ENCODE results near the gene SMC4. TPM values are rescaled to one million over a fixed set of nuclear protein-coding genes. Genes with fewer than 3 reads are reported as not detected.
A peak's percentile ranks its signal among the peaks of the same experiment; 100 is the strongest.
"Not testable (repeated sequence)": the region's sequence is repeated elsewhere in the genome, so short reads cannot be mapped to it uniquely, and the experiment has no call there.

Gene SMC4
- total RNA-seq, 1 donor from 2014 or later: 5.0 TPM

GRCh38 chr3:160448845-160449635 is 49.6 kb downstream of the SMC4 start:
- peak overlapping the region; percentile 68 to 74 for H3K4me3 ChIP-seq
- TF ChIP-seq CTCF (IDR thresholded peaks at IDR 0.05): no peak
- H3K27ac ChIP-seq: peak overlapping the region; percentile 75 to 78

GRCh38 chr3:160449636-160450598 is 50.5 kb downstream of the SMC4 start, which contains the start of gene TRIM59:
TSS of gene TRIM59 (minus strand) at chr3:160449786. CDS start at chr3:160439183, 10,603 bp downstream.
- Histone ChIP-seq H3K9me3 (no peaks in the 10 kb centered on the region), H3K27me3 (no peaks in the 10 kb centered on the region), H3K4me1 (peaks cover 3 to 5% of the 10 kb centered on the region in 2 donors), H3K4me3 (peak within 1 kb of the TSS; percentile 68 to 74), H3K27ac (peak within 1 kb of the TSS; percentile 75 to 78), H3K36me3 (no peaks in the 10 kb centered on the region)
- TF ChIP-seq CTCF (IDR thresholded peaks at IDR 0.05): peak in 1 of 3 experiments; percentile 4
- DNase-seq (ENCODE audit: low spot score in 2 of 2): peak; percentile 85 to 94
- intact Hi-C loops (cut with DNase I): loop anchor here (1.0 to 2.0 kb wide), 2 partner anchors 51 to 115 kb away; partner anchors contain the start of genes IFT80, KPNA4 and SMC4

More at GRCh38 chr3:160448845-160449635, 49.6 kb downstream of the SMC4 start:
- Histone ChIP-seq H3K9me3 (no peaks in the 10 kb centered on the region), H3K36me3 (no peaks in the 10 kb centered on the region), H3K4me1 (peaks cover 3 to 5% of the 10 kb centered on the region in 2 donors), H3K27me3 (no peaks in the 10 kb centered on the region)
- intact Hi-C loops (cut with DNase I): loop anchor here (1.0 to 2.0 kb wide), 2 partner anchors 50 to 116 kb away; partner anchors contain the start of genes IFT80, KPNA4 and SMC4
- DNase-seq (ENCODE audit: low spot score in 2 of 2): no peak

- no peak for TF ChIP-seq CTCF (IDR thresholded peaks at IDR 0.05)
- no peaks in the 10 kb centered on the region for H3K36me3 ChIP-seq
- no peaks in the 10 kb centered on the region for H3K9me3 ChIP-seq
- peak overlapping the region in 1 of 2 donors; percentile 6 for H3K27ac ChIP-seq
- H3K27me3 ChIP-seq: no peaks in the 10 kb centered on the region
- no peak for DNase-seq (ENCODE audit: low spot score in 2 of 2)
- H3K4me3 ChIP-seq: no peak overlapping the region
- H3K4me1 ChIP-seq: peaks cover 3 to 5% of the 10 kb centered on the region in 2 donors
- intact Hi-C loops (cut with DNase I): no loop called here
Observed at GRCh38 chr3:160450846-160451245, 51.4 kb downstream of the SMC4 start.

- DNase-seq (ENCODE audit: low spot score in 2 of 2): no peak
- no peaks in the 10 kb centered on the region for H3K27me3 ChIP-seq
- H3K27ac ChIP-seq: no peak overlapping the region
- intact Hi-C loops (cut with DNase I): no loop called here
- no peak overlapping the region for H3K4me3 ChIP-seq
- H3K36me3 ChIP-seq: no peaks in the 10 kb centered on the region
- no peak for TF ChIP-seq CTCF (IDR thresholded peaks at IDR 0.05)
- no peaks in the 10 kb centered on the region for H3K9me3 ChIP-seq
- peaks cover 3 to 5% of the 10 kb centered on the region in 2 donors for H3K4me1 ChIP-seq
Observed at GRCh38 chr3:160451602-160452001, 52.2 kb downstream of the SMC4 start.

GRCh38 chr3:160452251-160452650 is 52.8 kb downstream of the SMC4 start:
- H3K9me3 ChIP-seq; H3K4me1 ChIP-seq; H3K4me3 ChIP-seq; H3K27me3 ChIP-seq; H3K27ac ChIP-seq; H3K36me3 ChIP-seq; DNase-seq (ENCODE audit: low spot score in 2 of 2); intact Hi-C loops (cut with DNase I): not testable (repeated sequence)
